ENCODE data around the gene STK32B.

Gene STK32B

GRCh38 chr4:5100986-5101385 is 49.7 kb downstream of the STK32B start:
- no peak for DNase-seq

GRCh38 chr4:5101571-5101970 is 50.3 kb downstream of the STK32B start:
- Histone ChIP-seq H3K4me3 (ENCODE audit: low read depth, low read length) (no peak overlapping the region), H3K4me1 (no peaks in the 10 kb centered on the region), H3K27me3 (peaks cover 1% of the 10 kb centered on the region; the same call in 1 of the 2 replicates), H3K36me3 (no peaks in the 10 kb centered on the region), H3K9me3 (no peaks in the 10 kb centered on the region)
- no peak for DNase-seq
- TF ChIP-seq, protein P1, sequence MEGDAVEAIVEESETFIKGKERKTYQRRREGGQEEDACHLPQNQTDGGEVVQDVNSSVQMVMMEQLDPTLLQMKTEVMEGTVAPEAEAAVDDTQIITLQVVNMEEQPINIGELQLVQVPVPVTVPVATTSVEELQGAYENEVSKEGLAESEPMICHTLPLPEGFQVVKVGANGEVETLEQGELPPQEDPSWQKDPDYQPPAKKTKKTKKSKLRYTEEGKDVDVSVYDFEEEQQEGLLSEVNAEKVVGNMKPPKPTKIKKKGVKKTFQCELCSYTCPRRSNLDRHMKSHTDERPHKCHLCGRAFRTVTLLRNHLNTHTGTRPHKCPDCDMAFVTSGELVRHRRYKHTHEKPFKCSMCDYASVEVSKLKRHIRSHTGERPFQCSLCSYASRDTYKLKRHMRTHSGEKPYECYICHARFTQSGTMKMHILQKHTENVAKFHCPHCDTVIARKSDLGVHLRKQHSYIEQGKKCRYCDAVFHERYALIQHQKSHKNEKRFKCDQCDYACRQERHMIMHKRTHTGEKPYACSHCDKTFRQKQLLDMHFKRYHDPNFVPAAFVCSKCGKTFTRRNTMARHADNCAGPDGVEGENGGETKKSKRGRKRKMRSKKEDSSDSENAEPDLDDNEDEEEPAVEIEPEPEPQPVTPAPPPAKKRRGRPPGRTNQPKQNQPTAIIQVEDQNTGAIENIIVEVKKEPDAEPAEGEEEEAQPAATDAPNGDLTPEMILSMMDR (IDR thresholded peaks at IDR 0.05; ENCODE audit: low read depth, low read length) = no peak

More at GRCh38 chr4:5100986-5101385, 49.7 kb downstream of the STK32B start:
- no peak overlapping the region for H3K4me3 ChIP-seq (ENCODE audit: low read depth, low read length)
- TF ChIP-seq, protein P1 (IDR thresholded peaks at IDR 0.05; ENCODE audit: low read depth, low read length) = no peak
- no peaks in the 10 kb centered on the region for H3K36me3 ChIP-seq
- H3K4me1 ChIP-seq = no peaks in the 10 kb centered on the region
- no peaks in the 10 kb centered on the region for H3K27me3 ChIP-seq
- H3K9me3 ChIP-seq = no peaks in the 10 kb centered on the region

GRCh38 chr4:5110901-5111300 is 59.6 kb downstream of the STK32B start:
- DNase-seq = no peak
- peaks cover 9% of the 10 kb centered on the region for H3K27me3 ChIP-seq
- TF ChIP-seq, protein P1 (IDR thresholded peaks at IDR 0.05; ENCODE audit: low read depth, low read length) = no peak
- H3K4me1 ChIP-seq = no peaks in the 10 kb centered on the region
- H3K9me3 ChIP-seq = no peaks in the 10 kb centered on the region
- H3K4me3 ChIP-seq (ENCODE audit: low read depth, low read length) = no peak overlapping the region
- H3K36me3 ChIP-seq = no peaks in the 10 kb centered on the region

- no peaks in the 10 kb centered on the region for H3K4me1 ChIP-seq
- no peaks in the 10 kb centered on the region for H3K9me3 ChIP-seq
- H3K36me3 ChIP-seq = no peaks in the 10 kb centered on the region
- TF ChIP-seq, protein P1 (IDR thresholded peaks at IDR 0.05; ENCODE audit: low read depth, low read length) = no peak
- DNase-seq = no peak
- no peak overlapping the region for H3K4me3 ChIP-seq (ENCODE audit: low read depth, low read length)
- H3K27me3 ChIP-seq = peaks cover 5% of the 10 kb centered on the region
Measured at GRCh38 chr4:5112333-5113095, 61.2 kb downstream of the STK32B start.

DNA sequence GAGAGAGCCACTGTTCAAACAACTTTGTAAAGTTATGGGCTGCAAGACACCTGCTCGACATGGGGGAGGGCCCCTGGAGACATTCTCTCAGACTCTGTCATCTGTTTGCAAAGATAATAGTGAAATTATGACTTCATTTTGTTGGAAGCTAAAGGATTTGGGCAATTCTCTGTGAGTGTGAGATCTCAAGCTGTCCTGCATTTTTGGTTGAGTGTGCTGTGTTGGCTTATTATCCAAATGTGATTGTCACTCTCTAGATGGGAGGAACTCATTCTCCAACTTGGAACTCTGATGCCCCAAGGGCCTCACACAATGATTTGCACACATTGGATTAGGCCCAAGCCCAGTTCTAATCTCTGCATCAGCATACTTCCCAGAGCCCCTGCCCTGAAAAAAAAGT is 63.7 kb downstream of the STK32B start:
- no peak overlapping the region for H3K4me3 ChIP-seq (ENCODE audit: low read depth, low read length)
- no peaks in the 10 kb centered on the region for H3K36me3 ChIP-seq
- no peaks in the 10 kb centered on the region for H3K4me1 ChIP-seq
- H3K27me3 ChIP-seq = no peaks in the 10 kb centered on the region
- H3K9me3 ChIP-seq = no peaks in the 10 kb centered on the region
- DNase-seq = no peak
- TF ChIP-seq, protein P1 (IDR thresholded peaks at IDR 0.05; ENCODE audit: low read depth, low read length) = no peak

DNA sequence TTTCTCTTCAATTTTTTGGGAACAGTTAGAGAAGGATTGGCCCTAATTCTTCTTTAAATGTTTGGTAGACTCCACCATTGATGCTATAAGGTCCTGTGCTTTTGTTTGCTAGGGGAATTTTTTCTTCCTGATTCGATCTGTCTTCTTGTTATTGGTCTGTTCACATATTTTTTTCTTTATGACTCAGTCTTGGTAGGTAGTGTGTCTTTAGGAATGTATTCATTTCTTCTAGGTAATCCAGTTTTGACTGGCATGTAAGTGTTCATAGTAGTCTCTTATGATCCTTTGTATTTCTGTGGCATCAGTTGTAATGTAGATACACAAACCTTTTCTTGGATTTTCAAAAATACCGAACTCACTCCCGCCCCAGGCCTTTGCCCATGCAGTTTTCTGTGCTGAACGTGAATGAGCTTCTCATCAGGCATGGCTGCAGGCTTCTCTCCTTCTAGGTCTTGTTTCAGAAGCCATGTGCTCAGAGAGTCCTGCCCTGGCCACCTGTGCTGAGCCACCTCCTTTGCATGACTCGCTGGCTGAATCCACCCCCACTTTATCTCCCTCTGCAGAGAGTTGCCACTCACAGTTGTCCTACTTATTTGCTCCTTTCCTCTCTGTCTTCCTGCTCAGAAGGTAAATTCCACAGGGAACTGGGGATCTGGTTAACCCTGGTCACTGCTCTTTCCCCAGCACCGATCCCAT is 67.0 kb downstream of the STK32B start:
- H3K27me3 ChIP-seq = no peaks in the 10 kb centered on the region
- TF ChIP-seq, protein P1 (IDR thresholded peaks at IDR 0.05; ENCODE audit: low read depth, low read length) = no peak
- no peaks in the 10 kb centered on the region for H3K9me3 ChIP-seq
- no peak overlapping the region for H3K4me3 ChIP-seq (ENCODE audit: low read depth, low read length)
- H3K36me3 ChIP-seq = no peaks in the 10 kb centered on the region
- DNase-seq = no peak
- no peaks in the 10 kb centered on the region for H3K4me1 ChIP-seq

All from BE2C (cell line).